Inflammatory macrophage treated with lipopolysaccharide for 1 hour (primary cell): Measurements from ENCODE around the gene ALX4.

Experiments used
- DNase-seq, 2 donors: peaks; one replicate each; pipeline ENCODE4 v3.0.0-alpha.2; 2020 to 2022

ALX4 gene

GRCh38 chr11:44267006-44267749, 42.8 kb downstream of the ALX4 start:
- no peak for DNase-seq

DNA sequence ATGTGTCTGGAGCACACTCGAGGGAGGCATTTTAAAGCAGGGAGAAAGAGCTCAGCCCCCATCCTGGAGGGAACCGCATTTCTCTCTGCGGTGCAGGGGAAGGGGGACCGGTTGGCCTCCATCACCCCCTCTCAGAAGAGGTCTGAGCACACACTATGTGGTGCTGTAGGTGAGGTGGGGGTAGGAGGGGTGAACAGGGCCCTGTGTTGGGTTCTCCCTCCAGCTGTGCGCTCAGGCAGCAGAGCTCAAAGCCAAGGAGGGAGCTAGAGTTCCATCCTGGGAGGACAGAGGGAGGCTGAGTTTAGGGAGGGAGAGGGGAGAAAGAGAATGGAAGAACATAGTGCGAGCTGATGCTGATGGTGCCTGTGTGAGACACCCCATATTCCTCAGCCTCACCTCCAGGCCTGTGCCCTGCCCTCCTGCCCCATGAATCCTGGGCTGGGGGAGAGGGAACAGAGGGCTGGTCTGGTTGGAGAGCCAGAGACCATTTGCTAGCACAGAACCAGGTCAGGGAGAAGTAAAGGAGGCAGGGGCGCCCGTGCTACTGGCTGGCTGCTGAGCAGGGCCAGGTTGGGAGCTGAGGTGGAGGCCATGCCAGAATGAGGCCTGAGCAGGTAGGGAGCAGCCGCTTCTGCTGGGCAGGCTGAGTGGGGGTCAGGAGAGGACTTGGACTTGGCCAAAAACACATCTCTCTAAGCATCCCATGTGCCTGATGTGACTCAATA, 43.7 kb downstream of the ALX4 start:
- no peak for DNase-seq

DNA sequence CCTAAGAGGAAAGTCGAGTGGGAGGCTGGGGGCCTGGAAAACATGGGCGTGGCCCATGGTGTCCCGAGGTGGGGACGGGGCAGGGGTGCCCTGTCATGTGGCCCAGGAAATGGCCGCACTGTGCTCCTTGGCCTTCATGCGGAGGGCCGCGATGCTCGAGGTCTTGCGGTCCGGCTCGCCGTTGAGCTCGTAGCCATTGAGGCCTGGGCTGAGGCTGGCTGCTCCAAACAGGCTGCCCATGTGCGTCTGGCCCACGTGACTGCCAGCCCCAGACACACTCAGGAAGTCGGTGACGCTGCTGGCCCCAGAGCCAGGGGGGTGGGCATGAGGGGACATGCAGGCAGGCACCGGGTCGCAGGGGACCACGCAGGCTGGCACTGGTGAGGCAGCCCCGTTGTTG, 45.2 kb downstream of the ALX4 start:
- no peak for DNase-seq

DNA sequence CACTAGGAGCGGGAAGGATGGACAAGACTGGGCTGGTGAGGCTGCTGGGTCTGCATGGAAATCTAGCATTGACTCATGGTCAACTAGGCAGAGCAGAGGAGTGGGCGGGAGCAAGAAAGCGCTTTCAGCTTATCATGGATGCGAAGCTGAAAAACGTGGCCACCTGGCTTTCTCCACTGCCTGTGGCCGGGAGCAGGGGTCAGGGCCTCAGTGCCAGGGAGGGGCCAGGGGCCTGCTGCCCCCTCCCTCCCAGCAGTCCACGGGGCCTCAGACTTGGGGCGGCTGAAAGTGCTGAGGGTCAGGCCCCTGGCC, 45.5 kb downstream of the ALX4 start:
- no peak for DNase-seq

DNA sequence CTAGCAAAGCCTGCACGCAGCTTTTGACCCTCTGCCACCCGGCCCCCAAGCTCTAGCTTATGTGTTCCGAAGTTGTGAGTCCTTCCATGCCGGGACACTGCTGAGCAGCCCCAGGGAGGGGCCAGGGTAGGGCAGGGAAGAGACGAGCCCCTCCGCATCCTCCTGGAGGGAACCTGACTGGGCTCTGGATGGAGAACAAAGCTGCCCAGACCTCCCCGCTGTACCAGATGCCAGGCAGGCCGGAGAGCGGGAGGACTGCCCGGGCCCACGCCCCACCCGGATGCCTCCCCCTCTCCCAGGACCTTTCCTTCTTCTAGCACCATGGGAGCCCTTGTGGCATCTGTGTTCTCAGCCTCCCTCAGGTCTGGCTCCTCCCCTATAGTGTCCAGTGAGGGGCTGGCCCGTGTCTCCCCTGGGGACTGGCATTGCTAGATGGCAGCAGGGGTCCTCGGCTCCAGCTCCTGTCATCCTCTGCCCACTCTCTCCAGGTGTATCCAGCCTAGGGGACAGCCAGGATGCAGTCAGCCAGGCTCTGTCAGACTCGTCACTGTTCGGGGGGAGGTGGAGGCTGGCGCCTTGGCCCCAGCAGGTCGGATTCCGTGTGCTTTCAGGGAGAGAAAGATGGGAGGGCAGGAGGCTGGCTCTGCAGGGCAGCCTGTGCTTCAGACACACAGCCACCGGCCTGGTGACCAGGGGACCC, 46.1 kb downstream of the ALX4 start:
- no peak for DNase-seq

DNA sequence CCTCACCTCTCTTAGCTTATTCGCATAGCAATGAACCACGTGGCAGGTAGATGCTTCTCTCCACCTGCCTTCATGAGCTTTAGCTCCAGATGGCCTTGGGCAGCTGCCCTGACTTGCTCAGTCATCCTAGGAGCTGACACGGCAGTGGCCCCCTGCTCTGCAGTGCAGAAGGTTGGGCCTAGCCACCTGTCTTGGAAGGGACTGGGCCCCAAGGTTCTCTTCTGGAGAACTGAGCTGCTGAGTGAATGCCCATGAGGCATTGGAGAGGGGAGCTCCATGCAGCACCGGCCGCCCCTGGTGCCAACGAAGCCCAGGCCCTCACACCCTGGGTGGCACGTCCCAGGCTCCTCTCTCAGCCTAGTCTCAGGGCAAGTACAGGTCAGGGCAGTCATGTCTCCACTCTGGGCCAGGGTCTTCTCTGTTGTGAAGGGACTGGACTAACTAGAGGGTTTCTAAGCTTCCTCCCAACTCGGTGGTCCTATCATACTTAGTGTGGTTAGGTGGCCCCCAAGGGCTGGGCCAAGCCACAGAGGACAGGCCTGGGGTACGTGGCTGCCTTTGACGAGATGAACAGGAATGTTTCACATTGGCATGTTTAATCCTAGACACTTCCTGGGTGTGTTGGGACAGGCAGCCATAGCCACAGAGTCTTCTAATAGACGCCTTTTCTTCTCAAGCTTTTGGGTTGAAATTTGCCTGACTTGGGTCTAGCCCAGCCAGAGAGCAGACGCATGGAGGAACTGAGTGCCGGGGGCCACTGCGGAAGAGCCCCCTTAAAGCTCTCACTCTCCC, 47.9 kb downstream of the ALX4 start:
- no peak for DNase-seq

- no peak for DNase-seq
These were observed 49.9 kb downstream of the ALX4 start for GRCh38 chr11:44260081-44260480.

GRCh38 chr11:44258839-44259420, 51.0 kb downstream of the ALX4 start:
- DNase-seq, result no peak

DNA sequence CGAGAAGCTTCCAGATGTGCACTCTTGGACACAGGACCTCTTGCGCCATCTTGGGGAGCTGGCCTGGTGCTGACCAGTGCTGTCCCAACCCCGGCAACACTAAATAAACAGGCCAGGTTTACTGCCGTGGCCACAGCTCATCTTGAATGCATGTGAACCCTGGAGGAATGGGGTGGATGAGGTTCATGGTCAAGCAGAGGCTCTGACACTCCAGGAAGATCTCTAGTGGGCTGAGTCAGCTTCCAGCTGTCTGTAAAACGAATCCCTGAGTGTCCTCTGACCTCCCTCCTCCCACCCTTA, 51.8 kb downstream of the ALX4 start:
- DNase-seq, result no peak

- no peak for DNase-seq
These were observed 52.4 kb downstream of the ALX4 start for GRCh38 chr11:44257338-44258189.

DNA sequence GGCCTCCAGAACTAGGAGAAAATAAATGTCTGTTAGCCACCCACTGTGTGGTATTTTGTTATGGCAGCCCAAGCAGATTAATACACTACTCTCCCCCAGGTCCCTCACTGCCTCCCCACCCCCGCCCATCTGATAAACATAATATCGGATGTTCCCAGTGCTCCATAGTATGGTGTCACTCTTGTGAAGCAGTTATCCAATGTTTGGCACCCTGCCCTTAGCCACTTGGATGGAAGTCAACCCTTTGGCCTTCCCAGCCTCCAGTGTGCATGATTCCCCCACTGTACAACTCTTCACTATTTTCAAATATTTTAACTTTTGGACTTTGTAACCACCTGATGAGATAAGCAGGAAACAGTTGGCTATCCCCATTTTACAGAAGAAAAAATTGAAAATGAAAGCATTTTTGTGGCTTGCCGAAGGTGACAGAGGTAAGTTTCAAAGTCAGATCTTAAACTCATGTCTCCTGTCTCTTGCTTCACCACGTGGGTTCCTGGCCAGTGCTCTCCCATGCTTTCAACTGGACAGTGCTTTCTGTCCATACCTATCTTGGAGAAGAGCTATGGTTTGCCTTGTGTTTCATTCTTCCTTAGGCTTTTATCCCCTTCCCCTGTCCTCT, 53.2 kb downstream of the ALX4 start:
- DNase-seq, result no peak

GRCh38 chr11:44255406-44256071, 54.4 kb downstream of the ALX4 start:
- no peak for DNase-seq

GRCh38 chr11:44252999-44253602, 56.8 kb downstream of the ALX4 start:
- no peak for DNase-seq

- no peak for DNase-seq
These were observed 59.5 kb downstream of the ALX4 start for GRCh38 chr11:44250421-44250820.

DNA sequence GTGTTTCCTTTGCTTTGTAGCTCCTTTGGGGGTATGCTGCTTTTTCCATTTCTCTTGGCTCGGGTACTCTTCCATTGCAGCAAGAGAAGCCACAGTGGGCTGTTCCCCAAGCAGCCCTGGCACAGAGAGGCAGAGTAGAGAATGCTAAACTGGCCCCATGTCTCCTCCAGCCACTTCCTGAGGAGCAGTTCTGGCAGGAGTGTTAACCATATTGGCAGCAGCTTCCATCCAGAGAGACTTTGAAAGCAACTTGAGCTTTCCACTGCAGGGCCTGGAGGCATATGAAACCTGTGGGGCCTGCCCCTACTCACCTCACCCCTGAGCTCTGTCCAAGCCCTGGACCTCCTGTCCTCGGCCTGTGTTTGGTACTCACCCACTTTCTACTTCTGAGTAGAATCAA, 61.8 kb downstream of the ALX4 start:
- no peak for DNase-seq

GRCh38 chr11:44247508-44247907, 62.4 kb downstream of the ALX4 start:
- no peak for DNase-seq

GRCh38 chr11:44246726-44247125, 63.2 kb downstream of the ALX4 start:
- no peak for DNase-seq

DNA sequence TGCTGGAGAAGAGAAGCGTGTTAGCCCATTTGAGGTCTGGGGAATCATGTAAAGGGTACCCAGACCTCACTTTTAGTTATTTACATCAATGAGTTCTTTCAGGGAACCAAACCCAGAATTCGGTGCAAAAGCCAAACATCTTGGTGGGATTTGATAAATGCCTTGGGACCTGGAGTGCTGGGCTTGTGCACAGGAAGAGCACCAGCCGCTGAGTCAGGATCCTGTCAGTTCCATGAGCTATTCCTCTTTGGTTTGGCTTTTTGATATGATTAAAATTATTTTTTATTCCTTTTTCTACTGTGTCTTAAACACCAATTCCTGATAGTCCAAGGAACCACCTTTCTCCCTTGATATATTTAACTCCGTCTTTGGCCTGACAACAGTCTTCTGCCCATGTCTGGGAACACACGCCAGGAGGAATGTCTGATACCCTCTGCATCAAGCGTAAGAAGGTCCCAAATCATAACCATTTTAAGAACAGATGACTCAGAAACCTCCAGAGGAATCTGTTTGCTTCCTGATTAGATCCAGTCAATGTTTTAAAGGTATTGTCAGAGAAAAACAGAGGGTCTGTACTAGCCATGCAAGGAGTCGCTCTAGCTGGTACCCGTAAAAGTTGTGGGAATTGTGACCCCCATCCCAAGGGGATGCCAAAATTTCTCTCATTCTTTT, 65.2 kb downstream of the ALX4 start:
- DNase-seq, result no peak

DNA sequence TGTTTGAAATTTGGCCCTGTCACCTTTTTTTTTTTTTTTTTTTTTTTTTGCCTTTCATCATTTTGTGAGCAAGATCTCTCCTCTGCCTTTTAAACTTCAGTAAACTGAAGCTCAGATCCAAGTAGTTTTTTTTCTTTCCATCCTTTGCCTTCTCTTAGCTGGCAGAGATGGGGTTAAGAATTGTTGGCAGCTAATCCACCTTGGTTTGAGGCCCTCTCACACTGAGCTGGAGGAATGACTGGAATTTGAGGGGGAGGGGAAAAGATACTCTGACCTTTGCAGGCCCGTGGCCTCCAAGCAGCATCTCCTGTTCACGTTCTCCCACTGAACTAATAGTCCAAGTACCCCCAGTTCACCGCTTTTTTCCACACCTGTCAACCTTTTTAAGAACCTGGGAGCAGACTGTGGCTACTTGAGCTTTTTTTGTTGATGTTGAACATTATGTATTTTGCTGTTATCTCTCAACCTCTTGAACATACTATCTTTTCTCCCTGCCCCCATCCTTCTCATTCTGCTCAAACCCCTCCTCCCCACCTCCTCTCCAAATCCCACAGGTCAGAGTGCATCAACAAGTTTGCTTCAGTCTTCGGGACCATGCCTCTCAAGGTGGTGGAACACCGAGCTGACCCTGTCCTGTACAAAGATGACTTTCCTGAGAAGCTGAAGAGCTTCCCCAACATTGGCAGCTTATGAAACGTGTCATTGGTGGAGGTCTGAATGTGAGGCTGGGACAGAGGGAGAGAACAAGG, 66.2 kb downstream of the ALX4 start:
- DNase-seq, result no peak
